ENCODE measurements around the gene ARHGAP28.
"Not testable (repeated sequence)": the region's sequence is repeated elsewhere in the genome, so short reads cannot be mapped to it uniquely, and the experiment has no call there.

The ARHGAP28 gene

GRCh38 chr18:6785411-6785810, 55.9 kb downstream of the ARHGAP28 start:
- peaks cover 7% of the 10 kb centered on the region; the same call in 1 of the 2 replicates for H3K4me1 ChIP-seq (ENCODE audit: control insufficient read depth, insufficient read depth, low read length)
- DNase-seq (ENCODE audit: low read depth, low spot score) = no peak
- no peaks in the 10 kb centered on the region for H3K36me3 ChIP-seq (ENCODE audit: control insufficient read depth, insufficient read depth, low read length)
- H3K4me3 ChIP-seq (ENCODE audit: low read length) = no peak overlapping the region
- H3K27me3 ChIP-seq (ENCODE audit: control insufficient read depth, insufficient read depth, low read length) = no peaks in the 10 kb centered on the region
- no peaks in the 10 kb centered on the region for H3K9me3 ChIP-seq (ENCODE audit: control insufficient read depth, insufficient read depth, low read length)
- WGBS (ENCODE audit: insufficient coverage, insufficient read length) = no CpG with 5 or more reads among the region's 3 CpGs
- no peak overlapping the region for H3K27ac ChIP-seq (ENCODE audit: low read length)

- Histone ChIP-seq H3K27me3 (ENCODE audit: control insufficient read depth, insufficient read depth, low read length) (no peaks in the 10 kb centered on the region), H3K36me3 (ENCODE audit: control insufficient read depth, insufficient read depth, low read length) (no peaks in the 10 kb centered on the region), H3K9me3 (ENCODE audit: control insufficient read depth, insufficient read depth, low read length) (no peaks in the 10 kb centered on the region; the same call in 1 of the 2 replicates), H3K4me3 (ENCODE audit: low read length) (no peak overlapping the region), H3K27ac (ENCODE audit: low read length) (no peak overlapping the region), H3K4me1 (ENCODE audit: control insufficient read depth, insufficient read depth, low read length) (no peaks in the 10 kb centered on the region)
- no peak for DNase-seq (ENCODE audit: low read depth, low spot score)
- no CpG with 5 or more reads among the region's 5 CpGs for WGBS (ENCODE audit: insufficient coverage, insufficient read length)
Observed at GRCh38 chr18:6792391-6792790, 62.9 kb downstream of the ARHGAP28 start.

GRCh38 chr18:6793455-6793854, 63.9 kb downstream of the ARHGAP28 start:
- no peaks in the 10 kb centered on the region for H3K4me1 ChIP-seq (ENCODE audit: control insufficient read depth, insufficient read depth, low read length)
- H3K4me3 ChIP-seq (ENCODE audit: low read length) = no peak overlapping the region
- no CpG with 5 or more reads among the region's 5 CpGs for WGBS (ENCODE audit: insufficient coverage, insufficient read length)
- H3K27ac ChIP-seq (ENCODE audit: low read length) = no peak overlapping the region
- no peaks in the 10 kb centered on the region for H3K27me3 ChIP-seq (ENCODE audit: control insufficient read depth, insufficient read depth, low read length)
- no peak for DNase-seq (ENCODE audit: low read depth, low spot score)
- no peaks in the 10 kb centered on the region for H3K36me3 ChIP-seq (ENCODE audit: control insufficient read depth, insufficient read depth, low read length)
- no peaks in the 10 kb centered on the region; the same call in 1 of the 2 replicates for H3K9me3 ChIP-seq (ENCODE audit: control insufficient read depth, insufficient read depth, low read length)

DNA sequence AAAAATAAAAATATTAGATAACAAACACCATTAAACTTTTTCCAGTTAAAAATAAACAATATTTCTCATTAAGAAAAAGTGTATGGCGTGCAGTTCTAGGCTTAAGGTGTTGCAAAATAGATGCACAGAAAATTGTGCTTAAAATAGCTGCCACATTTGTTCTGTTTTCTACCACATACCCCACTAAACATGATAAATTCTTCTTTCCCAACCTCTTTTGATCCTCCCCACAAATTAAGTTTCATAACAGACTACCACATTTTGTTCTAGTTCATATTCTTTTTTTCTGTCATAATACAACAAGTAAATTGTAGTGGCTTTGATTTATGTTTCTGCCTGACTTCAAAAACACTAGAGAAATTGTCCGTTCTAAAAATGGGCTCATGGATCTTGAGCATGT, 64.5 kb downstream of the ARHGAP28 start:
- no peaks in the 10 kb centered on the region; the same call in 1 of the 2 replicates for H3K9me3 ChIP-seq (ENCODE audit: control insufficient read depth, insufficient read depth, low read length)
- no peak overlapping the region for H3K4me3 ChIP-seq (ENCODE audit: low read length)
- H3K4me1 ChIP-seq (ENCODE audit: control insufficient read depth, insufficient read depth, low read length) = no peaks in the 10 kb centered on the region
- no CpG with 5 or more reads among the region's 2 CpGs for WGBS (ENCODE audit: insufficient coverage, insufficient read length)
- no peaks in the 10 kb centered on the region for H3K36me3 ChIP-seq (ENCODE audit: control insufficient read depth, insufficient read depth, low read length)
- DNase-seq (ENCODE audit: low read depth, low spot score) = no peak
- no peak overlapping the region for H3K27ac ChIP-seq (ENCODE audit: low read length)
- H3K27me3 ChIP-seq (ENCODE audit: control insufficient read depth, insufficient read depth, low read length) = no peaks in the 10 kb centered on the region

DNA sequence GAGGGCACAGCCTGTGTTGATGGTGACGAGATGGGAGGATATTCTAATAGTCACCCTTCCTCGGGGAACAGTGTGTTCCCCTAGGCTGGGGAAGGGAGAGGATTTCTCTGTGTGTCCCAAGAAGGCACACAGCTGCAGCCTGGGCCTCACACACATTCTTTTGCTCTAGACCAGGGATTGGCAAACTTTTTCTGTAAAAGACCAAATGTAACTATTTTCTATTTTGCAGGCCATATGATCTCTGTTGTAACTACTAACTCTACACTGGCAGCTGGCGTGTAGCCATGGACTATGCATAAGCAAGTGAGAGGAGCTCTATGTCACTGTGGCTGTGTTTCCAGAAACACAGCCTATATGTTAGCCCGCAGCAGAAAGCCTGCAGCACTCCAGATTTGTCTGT, 65.8 kb downstream of the ARHGAP28 start:
- Histone ChIP-seq H3K4me1 (ENCODE audit: control insufficient read depth, insufficient read depth, low read length) (no peaks in the 10 kb centered on the region), H3K9me3 (ENCODE audit: control insufficient read depth, insufficient read depth, low read length) (no peaks in the 10 kb centered on the region; the same call in 1 of the 2 replicates), H3K4me3 (ENCODE audit: low read length) (no peak overlapping the region), H3K36me3 (ENCODE audit: control insufficient read depth, insufficient read depth, low read length) (no peaks in the 10 kb centered on the region), H3K27me3 (ENCODE audit: control insufficient read depth, insufficient read depth, low read length) (no peaks in the 10 kb centered on the region), H3K27ac (ENCODE audit: low read length) (no peak overlapping the region)
- DNase-seq (ENCODE audit: low read depth, low spot score) = no peak
- no CpG with 5 or more reads among the region's 4 CpGs for WGBS (ENCODE audit: insufficient coverage, insufficient read length)

DNA sequence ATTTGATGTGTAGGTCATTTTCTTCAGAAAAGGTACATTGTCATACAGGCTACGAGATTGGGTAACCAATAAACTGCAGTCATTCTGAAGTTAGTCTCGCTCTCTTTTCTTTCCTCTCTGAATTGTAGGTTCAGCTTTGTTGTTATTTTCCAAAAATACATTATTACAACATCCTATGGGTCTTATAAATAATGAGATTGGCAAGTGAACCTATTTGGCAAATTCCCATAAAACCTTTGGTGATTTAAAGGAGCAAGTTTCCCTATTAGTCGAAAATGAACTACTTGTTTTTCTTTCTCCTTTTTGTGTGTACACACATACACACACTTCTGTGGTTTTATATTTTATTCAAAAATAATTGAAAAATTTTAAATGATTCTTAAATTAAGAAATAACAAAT, 67.0 kb downstream of the ARHGAP28 start:
- no peak for DNase-seq (ENCODE audit: low read depth, low spot score)
- Histone ChIP-seq H3K4me3 (ENCODE audit: low read length) (no peak overlapping the region), H3K4me1 (ENCODE audit: control insufficient read depth, insufficient read depth, low read length) (no peaks in the 10 kb centered on the region), H3K9me3 (ENCODE audit: control insufficient read depth, insufficient read depth, low read length) (no peaks in the 10 kb centered on the region; the same call in 1 of the 2 replicates), H3K27ac (ENCODE audit: low read length) (no peak overlapping the region), H3K36me3 (ENCODE audit: control insufficient read depth, insufficient read depth, low read length) (no peaks in the 10 kb centered on the region), H3K27me3 (ENCODE audit: control insufficient read depth, insufficient read depth, low read length) (no peaks in the 10 kb centered on the region)
- WGBS (ENCODE audit: insufficient coverage, insufficient read length) = no CpG with 5 or more reads among the region's 3 CpGs

GRCh38 chr18:6797171-6797570, 67.7 kb downstream of the ARHGAP28 start:
- no peak for DNase-seq (ENCODE audit: low read depth, low spot score)
- no peak overlapping the region for H3K4me3 ChIP-seq (ENCODE audit: low read length)

DNA sequence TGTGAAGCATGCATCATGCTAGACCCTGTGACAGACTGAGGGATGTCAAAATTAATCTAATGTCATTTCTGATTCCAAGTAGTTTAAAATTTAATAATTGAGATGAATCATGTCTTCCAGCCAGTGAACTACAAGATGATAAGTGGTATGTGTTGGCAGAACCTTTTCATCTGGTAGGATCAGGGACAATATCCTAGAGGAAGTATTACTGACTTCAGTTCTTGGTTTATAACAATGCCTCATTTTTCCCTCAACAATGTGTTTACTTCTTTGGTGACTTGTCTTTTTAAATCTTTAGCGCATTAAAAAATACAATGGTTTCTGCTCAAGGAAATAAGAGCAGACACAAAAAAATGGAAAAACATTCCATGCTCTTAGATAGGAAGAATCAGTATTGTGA, 69.4 kb downstream of the ARHGAP28 start:
- Histone ChIP-seq H3K36me3 (ENCODE audit: control insufficient read depth, insufficient read depth, low read length) (no peaks in the 10 kb centered on the region), H3K4me3 (ENCODE audit: low read length) (no peak overlapping the region), H3K4me1 (ENCODE audit: control insufficient read depth, insufficient read depth, low read length) (no peaks in the 10 kb centered on the region), H3K27me3 (ENCODE audit: control insufficient read depth, insufficient read depth, low read length) (no peaks in the 10 kb centered on the region), H3K27ac (ENCODE audit: low read length) (no peak overlapping the region), H3K9me3 (ENCODE audit: control insufficient read depth, insufficient read depth, low read length) (no peaks in the 10 kb centered on the region; the same call in 1 of the 2 replicates)
- no CpG with 5 or more reads among the region's 1 CpG for WGBS (ENCODE audit: insufficient coverage, insufficient read length)
- no peak for DNase-seq (ENCODE audit: low read depth, low spot score)

More at GRCh38 chr18:6797171-6797570, 67.7 kb downstream of the ARHGAP28 start:
- no CpG with 5 or more reads among the region's 5 CpGs for WGBS (ENCODE audit: insufficient coverage, insufficient read length)
- H3K4me1 ChIP-seq (ENCODE audit: control insufficient read depth, insufficient read depth, low read length) = no peaks in the 10 kb centered on the region
- H3K27me3 ChIP-seq (ENCODE audit: control insufficient read depth, insufficient read depth, low read length) = no peaks in the 10 kb centered on the region
- H3K36me3 ChIP-seq (ENCODE audit: control insufficient read depth, insufficient read depth, low read length) = no peaks in the 10 kb centered on the region
- no peak overlapping the region for H3K27ac ChIP-seq (ENCODE audit: low read length)
- no peaks in the 10 kb centered on the region; the same call in 1 of the 2 replicates for H3K9me3 ChIP-seq (ENCODE audit: control insufficient read depth, insufficient read depth, low read length)

GRCh38 chr18:6800309-6800708, 70.8 kb downstream of the ARHGAP28 start:
- H3K27me3 ChIP-seq (ENCODE audit: control insufficient read depth, insufficient read depth, low read length); H3K36me3 ChIP-seq (ENCODE audit: control insufficient read depth, insufficient read depth, low read length); H3K9me3 ChIP-seq (ENCODE audit: control insufficient read depth, insufficient read depth, low read length); DNase-seq (ENCODE audit: low read depth, low spot score); H3K4me3 ChIP-seq (ENCODE audit: low read length); H3K27ac ChIP-seq (ENCODE audit: low read length); H3K4me1 ChIP-seq (ENCODE audit: control insufficient read depth, insufficient read depth, low read length): not testable (repeated sequence)
- WGBS (ENCODE audit: insufficient coverage, insufficient read length) = no CpG with 5 or more reads among the region's 1 CpG

GRCh38 chr18:6807515-6808257, 78.2 kb downstream of the ARHGAP28 start:
- H3K27ac ChIP-seq (ENCODE audit: low read length) = no peak overlapping the region
- H3K4me1 ChIP-seq (ENCODE audit: control insufficient read depth, insufficient read depth, low read length) = no peaks in the 10 kb centered on the region
- WGBS (ENCODE audit: insufficient coverage, insufficient read length) = no CpG with 5 or more reads among the region's 4 CpGs
- no peaks in the 10 kb centered on the region for H3K9me3 ChIP-seq (ENCODE audit: control insufficient read depth, insufficient read depth, low read length)
- H3K27me3 ChIP-seq (ENCODE audit: control insufficient read depth, insufficient read depth, low read length) = no peaks in the 10 kb centered on the region
- H3K36me3 ChIP-seq (ENCODE audit: control insufficient read depth, insufficient read depth, low read length) = no peaks in the 10 kb centered on the region
- no peak overlapping the region for H3K4me3 ChIP-seq (ENCODE audit: low read length)
- no peak for DNase-seq (ENCODE audit: low read depth, low spot score)

DNA sequence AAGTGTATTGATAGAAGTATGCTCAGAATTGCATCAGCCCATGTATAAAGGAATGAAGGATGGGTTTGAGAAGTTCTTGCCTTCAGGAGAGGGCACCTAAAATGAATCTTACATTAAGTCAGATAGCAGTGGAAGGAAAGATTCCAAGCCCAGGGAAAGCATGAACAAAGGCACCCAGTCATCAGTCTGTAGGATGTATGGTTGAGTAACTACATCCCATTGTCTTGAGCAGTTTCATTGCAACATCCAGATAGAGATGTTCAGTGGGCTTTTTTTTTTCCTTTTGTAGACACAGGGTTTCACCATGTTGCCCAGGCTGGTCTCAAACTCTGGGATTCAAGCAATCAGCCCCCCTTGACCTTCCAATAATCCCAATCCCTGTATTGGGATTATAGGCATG, 80.7 kb downstream of the ARHGAP28 start:
- no peak overlapping the region for H3K4me3 ChIP-seq (ENCODE audit: low read length)
- DNase-seq (ENCODE audit: low read depth, low spot score) = no peak

More for the DNA sequence above, 80.7 kb downstream of the ARHGAP28 start:
- H3K4me1 ChIP-seq (ENCODE audit: control insufficient read depth, insufficient read depth, low read length) = no peaks in the 10 kb centered on the region
- H3K27ac ChIP-seq (ENCODE audit: low read length) = no peak overlapping the region
- no peaks in the 10 kb centered on the region for H3K36me3 ChIP-seq (ENCODE audit: control insufficient read depth, insufficient read depth, low read length)
- H3K9me3 ChIP-seq (ENCODE audit: control insufficient read depth, insufficient read depth, low read length) = no peaks in the 10 kb centered on the region
- H3K27me3 ChIP-seq (ENCODE audit: control insufficient read depth, insufficient read depth, low read length) = no peaks in the 10 kb centered on the region
